CD8-positive, alpha-beta memory T cell (primary cell): ENCODE data around the gene AMZ1. TPM values are rescaled to one million over a fixed set of nuclear protein-coding genes. Genes with fewer than 3 reads are reported as not detected.

Experiments
- CTCF ChIA-PET: fragments of 350-600 bp; sonication (Branson Sonifier 250); formaldehyde crosslinking; loops from one replicate; lab custom pipeline; 2021; ENCODE audit warnings: antibody characterized with exemption; lab: Charles Lee
- POLR2A ChIA-PET: fragments of 350-600 bp; sonication (Branson Sonifier 250); formaldehyde crosslinking; loops from one replicate; lab custom pipeline; 2021; ENCODE audit warnings: antibody characterized with exemption; lab: Charles Lee
- DNase-seq, 5 donors: peaks; one replicate each; pipeline versions ENCODE4 v3.0.0 to v3.0.0-alpha.2; 2020 to 2022; ENCODE audit warnings: mixed read lengths in 1 of 5
- H3K27ac ChIP-seq: one replicate; pipeline ENCODE4 v1.7.0; 2013; ENCODE audit warnings: low read depth, mild to moderate bottlenecking, low read length, moderate library complexity
- H3K27me3 ChIP-seq: 2 replicates; pipeline ENCODE4 v1.7.0; 2013; ENCODE audit warnings: low read length, mild to moderate bottlenecking; ENCODE audit not compliant: insufficient read depth, poor library complexity, severe bottlenecking
- H3K36me3 ChIP-seq: 2 replicates; pipeline ENCODE4 v1.7.0; 2013; ENCODE audit warnings: mild to moderate bottlenecking, low read length, moderate library complexity; ENCODE audit not compliant: insufficient read depth
- H3K4me1 ChIP-seq: 2 replicates; pipeline ENCODE4 v1.7.0; 2013; ENCODE audit warnings: mild to moderate bottlenecking, low read length, moderate library complexity; ENCODE audit not compliant: insufficient read depth
- H3K4me3 ChIP-seq: 2 replicates; pipeline ENCODE4 v1.7.0; 2013; ENCODE audit warnings: mild to moderate bottlenecking, low read length
- H3K9me3 ChIP-seq: 2 replicates; pipeline ENCODE4 v1.7.0; 2013; ENCODE audit warnings: mild to moderate bottlenecking, low read length
- H3K27ac Mint-ChIP-seq, 8 donors: one replicate each; pipeline ENCODE4 v1.8.0; 2020 to 2021; ENCODE audit warnings: mixed read lengths in 8 of 8, mild to moderate bottlenecking in 6 of 8, inconsistent platforms in 3 of 8, moderate library complexity in 3 of 8
- H3K27me3 Mint-ChIP-seq, 2 donors: one replicate each; pipeline ENCODE4 v1.8.0; 2020 to 2021; ENCODE audit warnings: mixed read lengths in 2 of 2, mild to moderate bottlenecking in 1 of 2, moderate library complexity in 1 of 2
- H3K36me3 Mint-ChIP-seq, 3 donors: one replicate each; pipeline ENCODE4 v1.8.0; 2020 to 2021; ENCODE audit warnings: mixed read lengths in 3 of 3, inconsistent platforms in 1 of 3, mild to moderate bottlenecking in 1 of 3
- H3K4me1 Mint-ChIP-seq, 3 donors: one replicate each; pipeline ENCODE4 v1.8.0; 2020 to 2021; ENCODE audit warnings: mixed read lengths in 3 of 3, inconsistent platforms in 1 of 3, mild to moderate bottlenecking in 1 of 3
- H3K4me3 Mint-ChIP-seq, 7 donors: one replicate each; pipeline ENCODE4 v1.8.0; 2020 to 2021; ENCODE audit warnings: mixed read lengths in 7 of 7, mild to moderate bottlenecking in 6 of 7, moderate library complexity in 4 of 7, inconsistent platforms in 2 of 7
- H3K9me3 Mint-ChIP-seq, 5 donors: one replicate each; pipeline ENCODE4 v1.8.0; 2020 to 2022; ENCODE audit warnings: mixed read lengths in 5 of 5, mild to moderate bottlenecking in 3 of 5, moderate library complexity in 2 of 5, inconsistent platforms in 1 of 5
- polyA plus RNA-seq: library from polyadenylated mRNA; unstranded; fragments of 300-500 nt; fragmentation: Illumina TruSeq; gene quantifications from one replicate; pipeline ENCODE4 v1.2.3, GENCODE V29; 2021
- total RNA-seq, 2 experiments: library from RNA; stranded (reverse); gene quantifications; one replicate each; pipeline ENCODE4 v1.2.3, GENCODE V29; 2021

Gene AMZ1
- total and polyA plus RNA-seq, 3 experiments from 2014 or later, result 0.07 to 0.08 TPM; not detected in 1

DNA sequence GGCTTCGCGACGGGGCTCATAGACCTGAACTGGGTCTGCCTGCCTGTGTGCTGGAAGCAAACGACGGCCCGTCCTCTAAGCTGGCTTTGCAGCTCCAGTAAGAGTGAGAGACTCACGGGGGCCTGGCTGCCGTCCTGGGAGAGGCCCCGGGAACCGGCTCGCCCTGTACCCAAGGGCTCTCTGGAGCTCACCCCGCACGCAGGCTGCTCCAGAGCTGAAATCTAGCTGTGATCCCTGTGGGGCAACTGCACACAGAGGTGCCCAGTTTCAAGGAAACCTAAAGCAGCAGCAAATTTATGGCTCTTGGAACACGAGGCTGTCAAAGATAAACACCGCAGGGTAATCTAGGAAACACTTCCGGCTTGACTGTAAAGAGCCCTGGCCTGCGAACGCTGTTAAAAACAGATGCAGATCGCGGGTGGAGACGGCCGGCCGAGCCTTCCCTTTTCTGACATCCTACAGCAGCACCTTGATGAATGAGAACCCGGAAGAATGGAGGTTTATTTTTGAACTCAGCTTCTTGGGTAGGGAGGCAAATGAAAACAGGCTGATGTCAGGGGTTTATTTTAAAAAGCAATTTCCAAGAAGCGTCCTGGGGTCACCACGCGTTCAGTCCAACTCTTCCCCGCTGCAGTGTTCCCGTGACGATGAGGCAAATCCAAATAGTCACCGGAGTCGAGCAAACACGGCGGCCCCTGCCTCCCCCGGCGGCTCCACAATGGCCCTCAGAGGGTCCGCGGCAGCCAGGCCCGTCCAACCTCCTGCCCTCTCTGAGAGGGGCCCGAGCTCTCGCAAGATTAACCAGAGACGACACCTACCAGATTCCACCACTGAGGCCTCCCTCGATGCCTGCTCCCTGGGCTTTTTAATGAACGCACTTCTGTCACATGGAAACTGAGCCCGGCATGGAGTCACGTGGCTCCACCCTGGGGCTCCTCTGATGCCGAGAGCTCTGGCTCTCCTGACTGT is 29.6 kb downstream of the AMZ1 start:
- H3K9me3 Mint-ChIP-seq, result no peaks in the 10 kb centered on the region
- H3K36me3 Mint-ChIP-seq, result peaks cover 0 to 2% (median 2%) of the 10 kb centered on the region in 3 donors
- H3K4me1 Mint-ChIP-seq, result peaks cover 50 to 71% (median 69%) of the 10 kb centered on the region in 3 donors
- H3K4me3 Mint-ChIP-seq, result no peak overlapping the region
- Histone ChIP-seq H3K9me3 (no peaks in the 10 kb centered on the region), H3K4me1 (peaks cover 48% of the 10 kb centered on the region), H3K4me3 (no peak overlapping the region), H3K36me3 (no peaks in the 10 kb centered on the region), H3K27ac (peak overlapping the region; percentile 24), H3K27me3 (no peaks in the 10 kb centered on the region)
- peak in 1 of 5 donors; percentile 38 for DNase-seq
- H3K27me3 Mint-ChIP-seq, result peaks cover 0 to 2% of the 10 kb centered on the region in 2 donors
- POLR2A ChIA-PET, result interaction anchor here (1.3 kb wide), 1 partner anchor 18 kb away, joined by 3 read pairs; no protein-coding TSS in a partner anchor
- CTCF ChIA-PET, result interaction anchor here (1.3 to 4.5 kb wide), 4 partner anchors 7 to 265 kb away, joined by 3 to 65 read pairs (median 4); no protein-coding TSS in a partner anchor
- H3K27ac Mint-ChIP-seq, result peak overlapping the region in 3 of 8 donors; percentile 11 to 93 (median 51)

DNA sequence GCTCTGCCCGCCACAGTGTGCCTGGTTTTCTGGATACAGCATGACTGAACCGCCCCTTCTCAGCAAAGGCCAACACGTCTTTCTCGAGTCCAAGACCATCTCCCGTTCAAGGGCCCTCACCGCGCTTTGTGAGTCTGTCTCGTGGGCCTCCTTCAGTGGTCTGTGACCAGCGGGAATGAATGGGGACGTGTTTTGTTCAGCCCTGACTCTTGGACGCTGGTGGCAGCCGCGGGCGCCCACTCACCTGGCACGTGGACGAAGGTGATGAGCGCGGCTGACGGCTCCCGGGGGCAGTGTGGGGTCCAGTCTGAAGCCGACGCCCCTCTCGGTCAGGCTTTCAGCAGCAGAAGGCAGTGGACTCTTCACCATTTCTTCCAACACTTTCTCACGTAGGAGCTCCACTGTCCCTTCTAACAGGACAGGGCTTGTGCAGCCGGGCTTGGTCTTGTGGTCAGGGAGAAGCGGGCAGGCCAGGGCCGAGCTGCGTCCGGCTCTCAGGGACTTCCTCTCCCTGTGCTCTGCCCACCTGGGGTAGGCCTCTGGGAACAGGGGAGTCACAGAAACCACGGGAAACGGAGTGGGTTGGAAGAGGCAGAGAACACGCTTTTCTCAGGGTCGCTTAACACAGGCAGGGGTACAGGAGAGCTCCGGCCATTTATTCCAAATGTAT is 30.4 kb downstream of the AMZ1 start:
- Histone ChIP-seq H3K4me3 (no peak overlapping the region), H3K9me3 (no peaks in the 10 kb centered on the region), H3K4me1 (peaks cover 48% of the 10 kb centered on the region), H3K36me3 (no peaks in the 10 kb centered on the region), H3K27ac (no peak overlapping the region), H3K27me3 (no peaks in the 10 kb centered on the region)
- Mint-ChIP-seq H3K27ac (peak overlapping the region in 3 of 8 donors; percentile 49 to 66 (median 63)), H3K4me1 (peaks cover 50 to 71% (median 67%) of the 10 kb centered on the region in 3 donors), H3K4me3 (peak overlapping the region in 1 of 7 donors; percentile 6), H3K9me3 (no peaks in the 10 kb centered on the region), H3K36me3 (peaks cover 0 to 5% (median 2%) of the 10 kb centered on the region in 3 donors), H3K27me3 (peaks cover 0 to 2% of the 10 kb centered on the region in 2 donors)
- no peak for DNase-seq
- CTCF ChIA-PET, result interaction anchor here (0.8 to 4.5 kb wide), 13 partner anchors 8 to 266 kb away, joined by 3 to 65 read pairs (median 4); no protein-coding TSS in a partner anchor
- POLR2A ChIA-PET, result interaction anchor here (0.6 to 1.3 kb wide), 2 partner anchors 8 to 19 kb away, joined by 3 to 6 read pairs; no protein-coding TSS in a partner anchor

DNA sequence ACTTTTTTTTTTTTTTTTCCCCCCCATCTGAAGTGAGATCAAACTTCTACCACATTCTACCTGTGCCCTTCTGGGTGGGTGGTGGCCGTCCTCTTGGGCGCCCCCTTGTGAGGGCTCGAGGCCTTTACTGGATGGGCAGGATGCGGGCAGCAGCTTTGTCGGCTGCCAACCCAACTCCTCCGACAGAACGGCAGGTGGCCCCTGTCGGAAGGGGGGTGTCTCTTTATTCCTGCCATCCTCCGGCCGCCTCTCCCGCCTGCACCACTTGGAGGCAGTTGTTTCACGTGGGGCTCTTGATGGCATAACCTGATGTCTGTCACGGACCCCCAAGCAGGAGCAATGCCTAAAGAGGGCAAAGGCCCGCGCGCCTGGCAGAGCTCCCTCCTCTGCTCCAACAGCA is 31.0 kb downstream of the AMZ1 start:
- Histone ChIP-seq H3K4me3 (no peak overlapping the region), H3K9me3 (no peaks in the 10 kb centered on the region), H3K27ac (no peak overlapping the region), H3K27me3 (no peaks in the 10 kb centered on the region), H3K36me3 (no peaks in the 10 kb centered on the region), H3K4me1 (peaks cover 48% of the 10 kb centered on the region)
- ChIA-PET CTCF (interaction anchor here (0.7 to 4.5 kb wide), 15 partner anchors 8 to 267 kb away, joined by 3 to 65 read pairs (median 4); no protein-coding TSS in a partner anchor), POLR2A (interaction anchor here (0.6 kb wide), 1 partner anchor 9 kb away, joined by 6 read pairs; no protein-coding TSS in a partner anchor)
- H3K27me3 Mint-ChIP-seq, result no peaks in the 10 kb centered on the region
- H3K4me3 Mint-ChIP-seq, result peak overlapping the region in 2 of 7 donors; percentile 6 to 15
- H3K27ac Mint-ChIP-seq, result peak overlapping the region in 4 of 8 donors; percentile 36 to 66 (median 56)
- peaks cover 46 to 65% (median 61%) of the 10 kb centered on the region in 3 donors for H3K4me1 Mint-ChIP-seq
- H3K36me3 Mint-ChIP-seq, result peaks cover 0 to 5% (median 2%) of the 10 kb centered on the region in 3 donors
- peak; percentile 38 to 69 (median 54) for DNase-seq
- H3K9me3 Mint-ChIP-seq, result no peaks in the 10 kb centered on the region

DNA sequence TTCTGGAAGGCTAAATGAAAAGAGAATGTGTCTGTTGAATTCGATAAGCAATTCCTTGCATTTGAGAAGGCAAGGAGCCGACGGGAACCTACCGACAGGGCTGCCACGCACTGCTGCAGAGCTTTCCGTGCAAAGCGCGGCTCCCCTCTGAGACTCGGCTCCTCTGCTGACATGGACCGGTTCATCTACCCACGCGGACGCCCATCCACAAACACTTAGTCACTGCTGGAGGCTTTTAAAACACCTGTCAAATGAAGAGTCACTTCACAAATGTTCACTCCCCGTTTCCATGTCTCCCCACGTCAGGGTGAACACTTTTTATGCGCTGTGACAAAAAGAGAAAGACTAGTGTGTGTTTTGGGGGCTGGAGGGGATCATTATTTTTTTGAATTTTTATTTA is 32.0 kb downstream of the AMZ1 start:
- no peaks in the 10 kb centered on the region for H3K9me3 ChIP-seq
- Mint-ChIP-seq H3K27ac (peak overlapping the region in 1 of 8 donors; percentile 69), H3K9me3 (no peaks in the 10 kb centered on the region), H3K36me3 (peaks cover 0 to 6% (median 2%) of the 10 kb centered on the region in 3 donors), H3K4me1 (peaks cover 37 to 55% (median 51%) of the 10 kb centered on the region in 3 donors), H3K4me3 (peak overlapping the region in 1 of 7 donors; percentile 54), H3K27me3 (no peaks in the 10 kb centered on the region)
- no peaks in the 10 kb centered on the region for H3K27me3 ChIP-seq
- ChIA-PET POLR2A (interaction anchor here (1.8 kb wide), 1 partner anchor 10 kb away, joined by 5 read pairs; no protein-coding TSS in a partner anchor), CTCF (interaction anchor here (0.9 to 4.5 kb wide), 7 partner anchors 9 to 145 kb away, joined by 3 to 65 read pairs (median 3); no protein-coding TSS in a partner anchor)
- no peaks in the 10 kb centered on the region for H3K36me3 ChIP-seq
- H3K4me3 ChIP-seq, result no peak overlapping the region
- peaks cover 42% of the 10 kb centered on the region for H3K4me1 ChIP-seq
- peak in 1 of 5 donors; percentile 47 for DNase-seq
- no peak overlapping the region for H3K27ac ChIP-seq

DNA sequence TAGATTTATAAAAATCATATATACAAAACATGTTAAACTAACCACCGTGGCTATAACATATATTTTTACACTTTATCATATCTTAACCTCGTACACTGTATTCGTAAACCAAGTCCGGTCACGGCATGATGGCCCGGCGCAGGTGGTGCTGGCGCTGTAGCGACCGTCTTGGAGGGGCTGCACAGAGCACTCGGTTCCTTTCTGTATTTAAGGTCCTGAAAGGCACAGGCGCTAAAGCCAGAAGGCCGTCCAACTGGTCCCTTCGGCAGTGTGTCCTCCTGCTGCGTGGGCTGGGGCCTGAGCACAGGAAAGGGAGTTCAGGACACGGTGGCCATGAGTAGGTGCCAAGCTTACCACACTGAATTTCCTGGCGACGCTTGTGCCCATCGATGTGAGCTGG is 33.8 kb downstream of the AMZ1 start:
- peaks cover 24% of the 10 kb centered on the region for H3K4me1 ChIP-seq
- H3K4me3 ChIP-seq, result no peak overlapping the region
- no peaks in the 10 kb centered on the region for H3K9me3 Mint-ChIP-seq
- no peaks in the 10 kb centered on the region for H3K9me3 ChIP-seq
- DNase-seq, result peak in 1 of 5 donors; percentile 42
- H3K27me3 ChIP-seq, result no peaks in the 10 kb centered on the region
- no peak overlapping the region for H3K27ac Mint-ChIP-seq
- H3K4me3 Mint-ChIP-seq, result peak overlapping the region in 1 of 7 donors; percentile 9
- H3K36me3 Mint-ChIP-seq, result peaks cover 0 to 16% (median 2%) of the 10 kb centered on the region in 3 donors
- ChIA-PET CTCF (interaction anchor here (4.5 kb wide), 1 partner anchor 11 kb away, joined by 65 read pairs; no protein-coding TSS in a partner anchor), POLR2A (no interaction called here)
- no peaks in the 10 kb centered on the region for H3K36me3 ChIP-seq
- no peak overlapping the region for H3K27ac ChIP-seq
- no peaks in the 10 kb centered on the region for H3K27me3 Mint-ChIP-seq
- H3K4me1 Mint-ChIP-seq, result peaks cover 21 to 36% (median 33%) of the 10 kb centered on the region in 3 donors

DNA sequence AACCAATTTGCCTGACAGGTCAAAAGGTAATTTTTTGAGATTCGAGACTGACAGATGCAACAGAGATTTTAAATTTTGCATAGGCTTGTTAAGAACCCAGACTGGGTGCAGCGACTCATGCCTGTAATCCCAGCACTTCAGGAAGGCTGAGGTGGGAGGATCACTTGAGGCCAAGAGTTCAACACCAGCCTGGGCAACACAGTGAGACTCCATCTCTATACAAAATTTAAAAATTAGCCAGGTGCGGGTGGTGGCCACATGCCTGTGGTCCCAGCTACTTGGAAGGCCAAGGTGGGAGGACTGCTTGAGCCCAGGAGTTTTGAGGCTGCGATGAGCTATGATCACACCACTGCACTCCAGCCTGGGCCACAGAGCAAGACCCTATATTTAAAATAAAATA is 34.6 kb downstream of the AMZ1 start:
- H3K27me3 ChIP-seq, result no peaks in the 10 kb centered on the region
- peak overlapping the region in 1 of 8 donors; percentile 38 for H3K27ac Mint-ChIP-seq
- no peak overlapping the region for H3K4me3 ChIP-seq
- H3K9me3 Mint-ChIP-seq, result no peaks in the 10 kb centered on the region
- H3K27ac ChIP-seq, result no peak overlapping the region
- H3K27me3 Mint-ChIP-seq, result no peaks in the 10 kb centered on the region
- H3K4me1 Mint-ChIP-seq, result peaks cover 18 to 29% (median 26%) of the 10 kb centered on the region in 3 donors
- DNase-seq, result peak in 1 of 5 donors; percentile 26
- no peaks in the 10 kb centered on the region for H3K9me3 ChIP-seq
- ChIA-PET CTCF (no interaction called here), POLR2A (no interaction called here)
- peaks cover 17% of the 10 kb centered on the region for H3K4me1 ChIP-seq
- H3K4me3 Mint-ChIP-seq, result no peak overlapping the region
- no peaks in the 10 kb centered on the region for H3K36me3 ChIP-seq
- peaks cover 0 to 16% (median 2%) of the 10 kb centered on the region in 3 donors for H3K36me3 Mint-ChIP-seq

DNA sequence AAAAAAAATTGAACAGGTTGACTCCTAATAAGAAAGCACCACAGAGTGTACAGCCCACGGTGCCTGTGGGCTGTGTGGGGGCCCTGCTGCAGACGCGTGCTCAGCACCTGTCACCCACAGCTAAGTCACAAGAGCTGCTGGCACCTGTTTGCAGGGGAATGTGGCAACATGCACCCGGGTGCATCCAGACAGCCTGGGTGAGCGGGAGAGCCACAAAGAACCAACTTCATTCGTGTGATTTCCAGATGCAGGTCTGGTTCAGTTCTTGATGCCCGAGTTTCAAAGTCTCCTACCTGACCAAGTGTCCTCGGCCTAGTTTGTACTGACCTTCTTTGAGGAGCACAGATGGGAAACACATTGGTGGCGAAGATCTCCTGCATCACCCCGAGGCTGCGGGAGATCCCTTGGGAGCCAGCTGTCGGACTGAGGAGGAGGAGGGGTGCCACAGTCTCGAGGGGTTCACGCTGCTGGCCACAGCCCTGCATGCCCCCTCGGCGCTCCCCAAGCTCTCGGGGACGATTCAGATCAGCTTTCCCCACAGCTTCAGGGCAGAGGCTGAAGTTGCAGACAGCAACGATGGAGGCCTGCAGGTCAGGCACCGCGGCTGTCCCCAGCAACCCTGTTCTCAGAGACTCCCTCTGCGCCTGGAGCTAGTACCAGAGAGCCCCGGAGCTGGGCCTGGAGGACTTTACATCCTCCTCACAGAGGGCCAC is 35.3 kb downstream of the AMZ1 start:
- DNase-seq, result peak in 1 of 5 donors; percentile 41
- ChIA-PET POLR2A (no interaction called here), CTCF (interaction anchor here (1.6 to 3.1 kb wide), 2 partner anchors 9 to 14 kb away, joined by 3 to 12 read pairs; no protein-coding TSS in a partner anchor)
- H3K27me3 Mint-ChIP-seq, result no peaks in the 10 kb centered on the region
- H3K27ac Mint-ChIP-seq, result peak overlapping the region in 3 of 8 donors; percentile 19 to 50 (median 26)
- peaks cover 0 to 16% (median 4%) of the 10 kb centered on the region in 3 donors for H3K36me3 Mint-ChIP-seq
- H3K4me3 Mint-ChIP-seq, result no peak overlapping the region
- no peaks in the 10 kb centered on the region for H3K36me3 ChIP-seq
- no peaks in the 10 kb centered on the region for H3K9me3 ChIP-seq
- peaks cover 15 to 26% (median 23%) of the 10 kb centered on the region in 3 donors for H3K4me1 Mint-ChIP-seq
- no peak overlapping the region for H3K4me3 ChIP-seq
- no peaks in the 10 kb centered on the region for H3K27me3 ChIP-seq
- no peak overlapping the region for H3K27ac ChIP-seq
- H3K9me3 Mint-ChIP-seq, result no peaks in the 10 kb centered on the region
- peaks cover 10% of the 10 kb centered on the region for H3K4me1 ChIP-seq
